K562 (cell line): ENCODE measurements around the gene PCCB. TPM values are rescaled to one million over a fixed set of nuclear protein-coding genes. Genes with fewer than 3 reads are reported as not detected.
A peak's percentile ranks its signal among the peaks of the same experiment; 100 is the strongest.

ENCODE experiments used
- BMI1 ChIP-seq: fragments of 150-350 bp; IDR thresholded peaks from 2 replicates; pipeline ENCODE4 v1.6.1; 2014; ENCODE audit warnings: low read length
- CBX5 ChIP-seq: IDR thresholded peaks from 2 replicates; pipeline ENCODE4 v1.6.1; 2014; ENCODE audit warnings: low read depth, borderline replicate concordance
- CBX8 ChIP-seq: fragments of 200-600 bp; sonication (generic); IDR thresholded peaks from 2 replicates; pipeline ENCODE4 v1.6.1; 2012; ENCODE audit warnings: borderline replicate concordance, mixed run types, low read depth, mild to moderate bottlenecking, moderate library complexity, mixed read lengths, low read length, control low read depth, inconsistent platforms; ENCODE audit not compliant: poor library complexity, severe bottlenecking; ENCODE audit errors: extremely low read depth
- DPF2 ChIP-seq: fragments of 450-650 bp; IDR thresholded peaks from 2 replicates; pipeline ENCODE4 v1.6.1; 2016
- GATA2 ChIP-seq: sonication (generic); formaldehyde crosslinking; IDR thresholded peaks from 2 replicates; pipeline ENCODE4 v1.4.0; 2020; ENCODE audit warnings: mild to moderate bottlenecking, missing genetic modification reagents
- L3MBTL2 ChIP-seq: fragments of 450-650 bp; IDR thresholded peaks from 2 replicates; pipeline ENCODE4 v1.6.1; 2016; ENCODE audit warnings: mild to moderate bottlenecking, moderate library complexity
- MITF ChIP-seq: IDR thresholded peaks from 2 replicates; pipeline ENCODE4 v1.6.1; 2014; ENCODE audit warnings: antibody characterized with exemption
- NR3C1 ChIP-seq: sonication (generic); formaldehyde crosslinking; IDR thresholded peaks from 2 replicates; pipeline ENCODE4 v1.8.1; 2022; ENCODE audit warnings: missing genetic modification reagents
- SAFB ChIP-seq: fragments of 200-400 bp; formaldehyde crosslinking; IDR thresholded peaks from 2 replicates; pipeline ENCODE4 v1.6.1; 2017; ENCODE audit warnings: low read depth, low read length, borderline replicate concordance
- ZFPM2 ChIP-seq: fragments of 250-450 bp; sonication (Bioruptor Pico); IDR thresholded peaks from 2 replicates; pipeline ENCODE4 v1.5.1; 2022; ENCODE audit warnings: mild to moderate bottlenecking
- polyA plus RNA-seq, 8 experiments: library from polyadenylated mRNA; depleted of rRNA in 4 of 8; stranded (reverse) in 5 of 8; unstranded in 3 of 8; fragments of >200 nt; fragmentation: Nextera tagmentation in 2 of 8; fragmentation: Illumina TruSeq in 1 of 8; extraction: Ambion mirVana in 2 of 8; extraction: Trizol in 1 of 8; gene quantifications; 2 replicates each; pipeline versions ENCODE4 v1.2.1 to v1.2.3, GENCODE V29; 2011 to 2014; ENCODE audit warnings: inconsistent platforms in 1 of 8, missing spikeins in 1 of 8
- total RNA-seq, 7 experiments: library from RNA; depleted of rRNA in 6 of 7; stranded (reverse); fragments of >200 nt in 6 of 7; fragmentation: Illumina TruSeq in 2 of 7; extraction: Trizol in 2 of 7; gene quantifications; 2 replicates each; pipeline versions ENCODE4 v1.2.1 to v1.2.3, GENCODE V29; 2011 to 2021; ENCODE audit warnings: low replicate concordance in 1 of 7
- TF ChIP-seq, protein P1 (sequence below), 2 experiments: fragments of 450-650 bp; IDR thresholded peaks; 2 replicates each; pipeline ENCODE4 v1.6.1; 2016; ENCODE audit warnings: mild to moderate bottlenecking in 2 of 2, borderline replicate concordance in 1 of 2, low read depth in 1 of 2, moderate library complexity in 1 of 2
- TF ChIP-seq, protein P2 (sequence below), 2 experiments: IDR thresholded peaks; 2 replicates each; pipeline ENCODE4 v1.6.1; 2012; ENCODE audit warnings: improper control_type of control experiment in 2 of 2, low read depth in 2 of 2, low read length in 2 of 2, borderline replicate concordance in 1 of 2
- TF ChIP-seq, protein P3 (sequence below): fragments of 250-450 bp; sonication (Bioruptor Pico); IDR thresholded peaks from 2 replicates; pipeline ENCODE4 v1.4.0; 2020; ENCODE audit warnings: mild to moderate bottlenecking

The PCCB gene
- total and polyA plus RNA-seq, 9 of the 15 experiments (the other 6 are each of a cell fraction or from before 2014, with no cell fraction given): 69.5 to 173 (median 92.8) TPM

GRCh38 chr3:136250903-136251460, 842 bp downstream of the PCCB start (continued):
- TF ChIP-seq CBX8: no peak
- TF ChIP-seq CBX5: no peak
- TF ChIP-seq SAFB: no peak
- TF ChIP-seq MITF: 0 out of 2 replicates have a peak, but pooled peaks have one; percentile 43
- TF ChIP-seq L3MBTL2: peak; percentile 99
- TF ChIP-seq BMI1: no peak
- TF ChIP-seq, protein P1, sequence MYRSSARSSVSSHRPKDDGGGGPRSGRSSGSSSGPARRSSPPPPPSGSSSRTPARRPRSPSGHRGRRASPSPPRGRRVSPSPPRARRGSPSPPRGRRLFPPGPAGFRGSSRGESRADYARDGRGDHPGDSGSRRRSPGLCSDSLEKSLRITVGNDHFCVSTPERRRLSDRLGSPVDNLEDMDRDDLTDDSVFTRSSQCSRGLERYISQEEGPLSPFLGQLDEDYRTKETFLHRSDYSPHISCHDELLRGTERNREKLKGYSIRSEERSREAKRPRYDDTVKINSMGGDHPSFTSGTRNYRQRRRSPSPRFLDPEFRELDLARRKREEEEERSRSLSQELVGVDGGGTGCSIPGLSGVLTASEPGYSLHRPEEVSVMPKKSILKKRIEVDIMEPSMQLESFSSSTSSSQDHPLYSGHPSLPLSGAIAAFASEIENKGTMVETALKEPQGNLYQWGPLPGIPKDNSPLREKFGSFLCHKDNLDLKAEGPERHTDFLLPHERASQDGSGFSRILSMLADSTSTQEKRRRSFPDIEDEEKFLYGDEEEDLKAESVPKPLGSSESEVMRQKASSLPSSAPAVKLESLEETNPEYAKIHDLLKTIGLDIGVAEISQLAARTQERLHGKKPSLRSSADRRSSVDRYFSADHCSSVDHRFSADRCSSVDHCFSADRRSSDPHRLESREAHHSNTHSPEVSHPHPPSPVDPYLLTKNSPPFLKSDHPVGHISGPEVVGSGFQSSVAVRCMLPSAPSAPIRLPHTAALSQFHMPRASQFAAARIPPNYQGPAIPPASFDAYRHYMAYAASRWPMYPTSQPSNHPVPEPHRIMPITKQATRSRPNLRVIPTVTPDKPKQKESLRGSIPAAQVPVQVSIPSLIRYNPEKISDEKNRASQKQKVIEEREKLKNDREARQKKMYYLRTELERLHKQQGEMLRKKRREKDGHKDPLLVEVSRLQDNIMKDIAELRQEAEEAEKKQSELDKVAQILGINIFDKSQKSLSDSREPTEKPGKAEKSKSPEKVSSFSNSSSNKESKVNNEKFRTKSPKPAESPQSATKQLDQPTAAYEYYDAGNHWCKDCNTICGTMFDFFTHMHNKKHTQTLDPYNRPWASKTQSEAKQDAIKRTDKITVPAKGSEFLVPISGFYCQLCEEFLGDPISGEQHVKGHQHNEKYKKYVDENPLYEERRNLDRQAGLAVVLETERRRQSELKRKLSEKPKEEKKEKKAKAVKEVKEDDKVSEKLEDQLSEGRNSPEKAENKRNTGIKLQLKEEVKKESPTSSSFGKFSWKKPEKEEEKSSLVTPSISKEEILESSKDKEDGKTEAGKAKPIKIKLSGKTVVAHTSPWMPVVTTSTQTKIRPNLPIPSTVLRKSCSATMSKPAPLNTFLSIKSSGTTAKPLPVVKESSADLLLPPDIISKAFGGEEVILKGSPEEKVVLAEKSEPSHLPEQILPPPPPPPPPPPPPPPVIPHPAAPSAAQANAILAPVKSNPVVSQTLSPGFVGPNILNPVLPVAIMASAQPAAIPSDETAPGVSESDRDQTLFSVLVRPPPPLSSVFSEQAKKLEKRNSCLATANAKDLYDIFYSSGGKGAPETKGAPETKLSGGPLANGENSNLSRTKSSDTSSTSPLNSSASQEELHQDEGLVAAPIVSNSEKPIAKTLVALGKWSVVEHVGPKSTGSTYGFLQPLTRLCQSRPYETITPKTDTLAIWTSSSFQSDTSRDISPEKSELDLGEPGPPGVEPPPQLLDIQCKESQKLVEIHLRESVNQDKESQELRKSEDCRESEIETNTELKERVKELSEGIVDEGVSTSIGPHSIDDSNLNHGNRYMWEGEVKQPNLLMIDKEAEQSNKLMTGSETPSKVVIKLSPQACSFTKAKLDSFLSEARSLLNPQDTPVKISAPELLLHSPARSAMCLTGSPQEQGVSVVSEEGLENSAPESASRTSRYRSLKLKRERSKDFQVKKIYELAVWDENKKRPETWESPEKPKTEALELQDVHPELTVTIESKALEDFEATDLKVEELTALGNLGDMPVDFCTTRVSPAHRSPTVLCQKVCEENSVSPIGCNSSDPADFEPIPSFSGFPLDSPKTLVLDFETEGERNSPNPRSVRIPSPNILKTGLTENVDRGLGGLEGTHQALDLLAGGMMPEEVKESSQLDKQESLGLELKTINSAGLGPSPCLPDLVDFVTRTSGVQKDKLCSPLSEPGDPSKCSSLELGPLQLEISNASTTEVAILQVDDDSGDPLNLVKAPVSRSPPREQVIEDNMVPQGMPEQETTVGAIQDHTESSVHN (IDR thresholded peaks at IDR 0.05; ENCODE audit: borderline replicate concordance in 1 of 2, low read depth in 1 of 2): no peak
- TF ChIP-seq ZFPM2 (CRISPR knock-in tag): no peak
- TF ChIP-seq NR3C1 (CRISPR knock-in tag): no peak
- TF ChIP-seq, protein P2, sequence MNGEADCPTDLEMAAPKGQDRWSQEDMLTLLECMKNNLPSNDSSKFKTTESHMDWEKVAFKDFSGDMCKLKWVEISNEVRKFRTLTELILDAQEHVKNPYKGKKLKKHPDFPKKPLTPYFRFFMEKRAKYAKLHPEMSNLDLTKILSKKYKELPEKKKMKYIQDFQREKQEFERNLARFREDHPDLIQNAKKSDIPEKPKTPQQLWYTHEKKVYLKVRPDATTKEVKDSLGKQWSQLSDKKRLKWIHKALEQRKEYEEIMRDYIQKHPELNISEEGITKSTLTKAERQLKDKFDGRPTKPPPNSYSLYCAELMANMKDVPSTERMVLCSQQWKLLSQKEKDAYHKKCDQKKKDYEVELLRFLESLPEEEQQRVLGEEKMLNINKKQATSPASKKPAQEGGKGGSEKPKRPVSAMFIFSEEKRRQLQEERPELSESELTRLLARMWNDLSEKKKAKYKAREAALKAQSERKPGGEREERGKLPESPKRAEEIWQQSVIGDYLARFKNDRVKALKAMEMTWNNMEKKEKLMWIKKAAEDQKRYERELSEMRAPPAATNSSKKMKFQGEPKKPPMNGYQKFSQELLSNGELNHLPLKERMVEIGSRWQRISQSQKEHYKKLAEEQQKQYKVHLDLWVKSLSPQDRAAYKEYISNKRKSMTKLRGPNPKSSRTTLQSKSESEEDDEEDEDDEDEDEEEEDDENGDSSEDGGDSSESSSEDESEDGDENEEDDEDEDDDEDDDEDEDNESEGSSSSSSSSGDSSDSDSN (IDR thresholded peaks at IDR 0.05; ENCODE audit: borderline replicate concordance in 1 of 2, low read depth in 2 of 2, low read length in 2 of 2): peak in 1 of 2 experiments; percentile 66; a peak in 1 of 4 replicates
- TF ChIP-seq, protein P3, sequence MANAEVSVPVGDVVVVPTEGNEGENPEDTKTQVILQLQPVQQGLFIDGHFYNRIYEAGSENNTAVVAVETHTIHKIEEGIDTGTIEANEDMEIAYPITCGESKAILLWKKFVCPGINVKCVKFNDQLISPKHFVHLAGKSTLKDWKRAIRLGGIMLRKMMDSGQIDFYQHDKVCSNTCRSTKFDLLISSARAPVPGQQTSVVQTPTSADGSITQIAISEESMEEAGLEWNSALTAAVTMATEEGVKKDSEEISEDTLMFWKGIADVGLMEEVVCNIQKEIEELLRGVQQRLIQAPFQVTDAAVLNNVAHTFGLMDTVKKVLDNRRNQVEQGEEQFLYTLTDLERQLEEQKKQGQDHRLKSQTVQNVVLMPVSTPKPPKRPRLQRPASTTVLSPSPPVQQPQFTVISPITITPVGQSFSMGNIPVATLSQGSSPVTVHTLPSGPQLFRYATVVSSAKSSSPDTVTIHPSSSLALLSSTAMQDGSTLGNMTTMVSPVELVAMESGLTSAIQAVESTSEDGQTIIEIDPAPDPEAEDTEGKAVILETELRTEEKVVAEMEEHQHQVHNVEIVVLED (CRISPR knock-in tag): no peak
- TF ChIP-seq DPF2: peak; percentile 86
- peak; percentile 85 for TF ChIP-seq GATA2 (CRISPR knock-in tag)
